Glomerular visceral epithelial cell (primary cell): ENCODE results near the gene PSMB7.

Source experiments
- DNase-seq: peaks from one replicate; pipeline ENCODE4 v3.0.0-alpha.2; 2016; ENCODE audit errors: extremely low spot score

The PSMB7 gene

GRCh38 chr9:124357721-124358361 is 57.4 kb downstream of the PSMB7 start:
- DNase-seq, result no peak

GRCh38 chr9:124356745-124357390 is 58.4 kb downstream of the PSMB7 start:
- DNase-seq, result no peak

- DNase-seq, result no peak
Measured at GRCh38 chr9:124355941-124356744, 59.1 kb downstream of the PSMB7 start.

- DNase-seq, result no peak
Measured at GRCh38 chr9:124355039-124355940, 60.0 kb downstream of the PSMB7 start.

GRCh38 chr9:124354346-124355038 is 60.8 kb downstream of the PSMB7 start:
- DNase-seq, result no peak

- peak; percentile 56 for DNase-seq
Measured at GRCh38 chr9:124353811-124354274, 61.4 kb downstream of the PSMB7 start.

GRCh38 chr9:124353166-124353768 is 62.0 kb downstream of the PSMB7 start:
- DNase-seq, result no peak

- DNase-seq, result no peak
Measured at GRCh38 chr9:124352616-124353015, 62.6 kb downstream of the PSMB7 start.

- DNase-seq, result no peak
Measured at GRCh38 chr9:124351672-124352468, 63.4 kb downstream of the PSMB7 start.

- DNase-seq, result no peak
Measured at GRCh38 chr9:124350494-124351263, 64.6 kb downstream of the PSMB7 start.

GRCh38 chr9:124349675-124350493 is 65.4 kb downstream of the PSMB7 start:
- DNase-seq, result no peak

- DNase-seq, result no peak
Measured at GRCh38 chr9:124349267-124349666, 66.0 kb downstream of the PSMB7 start.

- DNase-seq, result no peak
Measured at GRCh38 chr9:124348831-124349230, 66.4 kb downstream of the PSMB7 start.

- no peak for DNase-seq
Measured at GRCh38 chr9:124348363-124348762, 66.9 kb downstream of the PSMB7 start.

- DNase-seq, result no peak
Measured at GRCh38 chr9:124347968-124348358, 67.3 kb downstream of the PSMB7 start.

GRCh38 chr9:124347206-124347967 is 67.9 kb downstream of the PSMB7 start:
- DNase-seq, result no peak
